HCT116 (cell line): ENCODE measurements around the gene GIPC3.

ENCODE experiments used
- CEBPB ChIP-seq: IDR thresholded peaks from 2 replicates; pipeline ENCODE4 v1.6.1; 2012; ENCODE audit warnings: low read depth
- POLR2A ChIP-seq: IDR thresholded peaks from 2 replicates; pipeline ENCODE4 v1.7.0; 2011; ENCODE audit warnings: borderline replicate concordance; ENCODE audit not compliant: insufficient read depth, insufficient read length; ENCODE audit errors: extremely low read depth
- POLR2AphosphoS5 ChIP-seq: IDR thresholded peaks from 2 replicates; pipeline ENCODE4 v1.6.1; 2011; ENCODE audit warnings: mild to moderate bottlenecking, low read depth, low read length, moderate library complexity
- SIN3A ChIP-seq: IDR thresholded peaks from 2 replicates; pipeline ENCODE4 v1.6.1; 2012; ENCODE audit warnings: low read depth
- YY1 ChIP-seq: IDR thresholded peaks from 2 replicates; pipeline ENCODE4 v1.6.1; 2011; ENCODE audit warnings: low read length, low read depth, moderate library complexity, mild to moderate bottlenecking; ENCODE audit not compliant: insufficient replicate concordance; ENCODE audit errors: extremely low read depth
- TF ChIP-seq, protein P1 (sequence below): IDR thresholded peaks from 2 replicates; pipeline ENCODE4 v1.6.1; 2011; ENCODE audit warnings: mild to moderate bottlenecking, low read length, moderate library complexity; ENCODE audit not compliant: insufficient replicate concordance; ENCODE audit errors: extremely low read depth
- TF ChIP-seq, protein P2 (sequence below), 3 experiments: fragments of 200-600 bp in 1 of 3; sonication (generic) in 1 of 3; IDR thresholded peaks in 2 of 3; conservative IDR thresholded peaks in 1 of 3; 2 replicates each; pipeline ENCODE4 v1.5.1; 2012 to 2017; ENCODE audit warnings: low read depth in 2 of 3, low read length in 2 of 3, antibody characterized with exemption in 1 of 3, borderline replicate concordance in 1 of 3, control low read depth in 1 of 3, mild to moderate bottlenecking in 1 of 3, mixed read lengths in 1 of 3, mixed run types in 1 of 3, moderate library complexity in 1 of 3; ENCODE audit not compliant: insufficient read depth in 1 of 3

DNA sequence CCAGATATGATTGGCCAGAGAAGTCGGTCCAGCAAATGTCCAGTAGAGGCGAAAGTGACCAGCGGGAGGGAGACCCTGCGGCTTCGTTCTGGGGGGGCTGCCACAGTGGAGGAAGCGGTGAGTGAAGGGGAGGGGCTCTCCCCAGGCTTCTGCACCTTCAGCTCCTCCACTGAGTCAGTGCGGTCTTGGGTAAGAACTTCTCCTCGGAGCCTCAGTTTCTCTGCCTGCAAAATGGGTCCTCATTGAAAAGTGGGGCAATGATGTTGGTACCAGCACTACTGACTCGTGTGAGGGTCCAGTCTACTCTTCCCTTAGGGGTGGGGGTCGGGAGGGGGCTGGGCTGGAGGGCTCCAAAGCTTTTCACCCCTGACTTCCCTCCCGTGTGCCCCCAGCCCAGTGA lies 4.2 kb downstream of the GIPC3 start:
- TF ChIP-seq, protein P1, sequence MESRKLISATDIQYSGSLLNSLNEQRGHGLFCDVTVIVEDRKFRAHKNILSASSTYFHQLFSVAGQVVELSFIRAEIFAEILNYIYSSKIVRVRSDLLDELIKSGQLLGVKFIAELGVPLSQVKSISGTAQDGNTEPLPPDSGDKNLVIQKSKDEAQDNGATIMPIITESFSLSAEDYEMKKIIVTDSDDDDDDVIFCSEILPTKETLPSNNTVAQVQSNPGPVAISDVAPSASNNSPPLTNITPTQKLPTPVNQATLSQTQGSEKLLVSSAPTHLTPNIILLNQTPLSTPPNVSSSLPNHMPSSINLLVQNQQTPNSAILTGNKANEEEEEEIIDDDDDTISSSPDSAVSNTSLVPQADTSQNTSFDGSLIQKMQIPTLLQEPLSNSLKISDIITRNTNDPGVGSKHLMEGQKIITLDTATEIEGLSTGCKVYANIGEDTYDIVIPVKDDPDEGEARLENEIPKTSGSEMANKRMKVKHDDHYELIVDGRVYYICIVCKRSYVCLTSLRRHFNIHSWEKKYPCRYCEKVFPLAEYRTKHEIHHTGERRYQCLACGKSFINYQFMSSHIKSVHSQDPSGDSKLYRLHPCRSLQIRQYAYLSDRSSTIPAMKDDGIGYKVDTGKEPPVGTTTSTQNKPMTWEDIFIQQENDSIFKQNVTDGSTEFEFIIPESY: no peak
- TF ChIP-seq, protein P2, sequence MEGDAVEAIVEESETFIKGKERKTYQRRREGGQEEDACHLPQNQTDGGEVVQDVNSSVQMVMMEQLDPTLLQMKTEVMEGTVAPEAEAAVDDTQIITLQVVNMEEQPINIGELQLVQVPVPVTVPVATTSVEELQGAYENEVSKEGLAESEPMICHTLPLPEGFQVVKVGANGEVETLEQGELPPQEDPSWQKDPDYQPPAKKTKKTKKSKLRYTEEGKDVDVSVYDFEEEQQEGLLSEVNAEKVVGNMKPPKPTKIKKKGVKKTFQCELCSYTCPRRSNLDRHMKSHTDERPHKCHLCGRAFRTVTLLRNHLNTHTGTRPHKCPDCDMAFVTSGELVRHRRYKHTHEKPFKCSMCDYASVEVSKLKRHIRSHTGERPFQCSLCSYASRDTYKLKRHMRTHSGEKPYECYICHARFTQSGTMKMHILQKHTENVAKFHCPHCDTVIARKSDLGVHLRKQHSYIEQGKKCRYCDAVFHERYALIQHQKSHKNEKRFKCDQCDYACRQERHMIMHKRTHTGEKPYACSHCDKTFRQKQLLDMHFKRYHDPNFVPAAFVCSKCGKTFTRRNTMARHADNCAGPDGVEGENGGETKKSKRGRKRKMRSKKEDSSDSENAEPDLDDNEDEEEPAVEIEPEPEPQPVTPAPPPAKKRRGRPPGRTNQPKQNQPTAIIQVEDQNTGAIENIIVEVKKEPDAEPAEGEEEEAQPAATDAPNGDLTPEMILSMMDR (IDR thresholded peaks at IDR 0.05 in 2 of 3, conservative IDR thresholded peaks at IDR 0.05 in 1 of 3; ENCODE audit: borderline replicate concordance in 1 of 3, insufficient read depth in 1 of 3, low read depth in 2 of 3, low read length in 2 of 3): no peak
- TF ChIP-seq POLR2AphosphoS5 (no peak), POLR2A (no peak), CEBPB (no peak), YY1 (no peak), SIN3A (no peak)
